H1 (cell line): ENCODE measurements around the gene PRB2. TPM values are rescaled to one million over a fixed set of nuclear protein-coding genes. Genes with fewer than 3 reads are reported as not detected.
"Not testable (repeated sequence)": the region's sequence is repeated elsewhere in the genome, so short reads cannot be mapped to it uniquely, and the experiment has no call there.

Experiments
- CTCF ChIA-PET: fragments of 300-600 bp; sonication (Branson Sonifier 250); formaldehyde crosslinking; loops from one replicate; lab custom pipeline; 2021; ENCODE audit not compliant: partially characterized antibody; lab: Charles Lee
- POLR2A ChIA-PET: fragments of 300-600 bp; sonication (Branson Sonifier 250); formaldehyde crosslinking; loops from one replicate; lab custom pipeline; 2021; ENCODE audit warnings: inconsistent platforms; ENCODE audit not compliant: partially characterized antibody; lab: Charles Lee
- DNase-seq, 2 experiments: peaks; one replicate each; pipeline versions ENCODE4 v3.0.0 to v3.0.0-alpha.2; 2010 to 2022; ENCODE audit warnings: low spot score in 2 of 2, low read depth in 1 of 2, mixed read lengths in 1 of 2
- FAIRE-seq: peaks from 2 replicates; lab custom pipeline; 2011; peaks lifted over from hg19 to GRCh38; lab: Jason Lieb, UNC
- H2AFZ ChIP-seq: 2 replicates; pipeline ENCODE4 v1.8.1; 2012; ENCODE audit warnings: low read length, inconsistent platforms
- H2AK5ac ChIP-seq: 2 replicates; pipeline ENCODE4 v1.6.1; 2013; ENCODE audit warnings: low read depth, low read length
- H2BK120ac ChIP-seq: replicated peaks from 2 replicates; pipeline ENCODE3; 2013; ENCODE audit warnings: low read depth, low read length, inconsistent platforms
- H2BK12ac ChIP-seq: 2 replicates; pipeline ENCODE4 v1.6.1; 2013; ENCODE audit warnings: low read depth, low read length
- H2BK15ac ChIP-seq: 2 replicates; pipeline ENCODE4 v1.6.1; 2013; ENCODE audit warnings: low read length
- H2BK20ac ChIP-seq: 2 replicates; pipeline ENCODE4 v1.6.1; 2013; ENCODE audit warnings: low read length
- H2BK5ac ChIP-seq: 2 replicates; pipeline ENCODE4 v1.6.1; 2013; ENCODE audit warnings: low read depth, low read length
- H3K14ac ChIP-seq: 2 replicates; pipeline ENCODE4 v1.6.1; 2013; ENCODE audit warnings: inconsistent platforms; ENCODE audit not compliant: insufficient read length
- H3K18ac ChIP-seq: 2 replicates; pipeline ENCODE4 v1.6.1; 2013; ENCODE audit warnings: low read length; ENCODE audit errors: extremely low read depth
- H3K23ac ChIP-seq: 2 replicates; pipeline ENCODE4 v1.6.1; 2013; ENCODE audit warnings: inconsistent platforms; ENCODE audit not compliant: insufficient read length
- H3K23me2 ChIP-seq: 2 replicates; pipeline ENCODE4 v1.6.1; 2013; ENCODE audit warnings: low read depth, low read length
- H3K27ac ChIP-seq: 2 replicates; pipeline ENCODE4 v1.6.1; 2011; ENCODE audit warnings: low read depth, low read length, inconsistent platforms
- H3K27me3 ChIP-seq, 4 experiments: replicated peaks in 1 of 4; 1 replicate in 1 of 4; 2 replicates in 3 of 4; pipeline versions ENCODE4 v1.6.1 to v1.8.1; 2011 to 2013; ENCODE audit warnings: low read length in 3 of 4, mild to moderate bottlenecking in 3 of 4, inconsistent platforms in 2 of 4, mixed read lengths in 2 of 4, moderate library complexity in 1 of 4; ENCODE audit not compliant: control insufficient read depth in 3 of 4, insufficient read depth in 3 of 4; ENCODE audit errors: extremely low read depth in 1 of 4
- H3K36me3 ChIP-seq, 4 experiments: 2 replicates each; pipeline versions ENCODE4 v1.6.1 to v1.8.1; 2011 to 2013; ENCODE audit warnings: mild to moderate bottlenecking in 4 of 4, low read length in 3 of 4, moderate library complexity in 2 of 4, control low read depth in 1 of 4, inconsistent platforms in 1 of 4; ENCODE audit not compliant: insufficient read depth in 4 of 4, control insufficient read depth in 2 of 4
- H3K4ac ChIP-seq: replicated peaks from 2 replicates; pipeline ENCODE3; 2013; ENCODE audit warnings: low read length, low read depth, mixed read lengths, inconsistent platforms; ENCODE audit not compliant: insufficient read length
- H3K4me1 ChIP-seq, 4 experiments: replicated peaks in 1 of 4; 1 replicate in 1 of 4; 2 replicates in 3 of 4; pipeline versions ENCODE4 v1.6.1 to v1.8.1; 2011 to 2013; ENCODE audit warnings: low read length in 3 of 4, inconsistent platforms in 2 of 4, mixed read lengths in 1 of 4; ENCODE audit not compliant: insufficient read depth in 4 of 4, control insufficient read depth in 3 of 4
- H3K4me2 ChIP-seq, 2 experiments: 2 replicates each; pipeline versions ENCODE4 v1.6.1 to v1.8.1; 2011 to 2013; ENCODE audit warnings: low read depth in 2 of 2, low read length in 2 of 2, control low read depth in 1 of 2, inconsistent platforms in 1 of 2, mild to moderate bottlenecking in 1 of 2; ENCODE audit not compliant: insufficient read depth in 1 of 2
- H3K4me3 ChIP-seq, 4 experiments: fragments of 200-600, 300-600 bp in 1 of 4; sonication (generic), shearing (Covaris generic), sonication (Bioruptor Twin) in 1 of 4; 2 replicates each; pipeline versions ENCODE4 v1.5.1 to v1.8.1; 2011 to 2016; ENCODE audit warnings: low read length in 4 of 4, low read depth in 3 of 4, control low read depth in 2 of 4, inconsistent platforms in 2 of 4, mild to moderate bottlenecking in 2 of 4, mixed read lengths in 1 of 4, moderate library complexity in 1 of 4; ENCODE audit not compliant: insufficient read depth in 2 of 4; ENCODE audit errors: extremely low read depth in 1 of 4
- H3K56ac ChIP-seq: replicated peaks from 2 replicates; pipeline ENCODE3; 2013; ENCODE audit warnings: low read depth, mild to moderate bottlenecking, mixed read lengths, low read length, inconsistent platforms; ENCODE audit not compliant: insufficient read length
- H3K79me1 ChIP-seq: 2 replicates; pipeline ENCODE4 v1.6.1; 2013; ENCODE audit warnings: low read depth, low read length, control low read depth
- H3K79me2 ChIP-seq, 2 experiments: 2 replicates each; pipeline versions ENCODE4 v1.6.1 to v1.8.1; 2012 to 2013; ENCODE audit warnings: low read length in 2 of 2, mild to moderate bottlenecking in 2 of 2, inconsistent platforms in 1 of 2; ENCODE audit not compliant: insufficient read depth in 2 of 2, control insufficient read depth in 1 of 2
- H3K9ac ChIP-seq, 4 experiments: replicated peaks in 1 of 4; 1 replicate in 1 of 4; 2 replicates in 3 of 4; pipeline versions ENCODE4 v1.6.1 to v1.8.1; 2011 to 2013; ENCODE audit warnings: low read depth in 3 of 4, low read length in 3 of 4, control low read depth in 2 of 4, mild to moderate bottlenecking in 2 of 4, moderate library complexity in 2 of 4, inconsistent platforms in 1 of 4; ENCODE audit errors: extremely low read depth in 1 of 4
- H3K9me3 ChIP-seq, 2 experiments: 2 replicates each; pipeline versions ENCODE4 v1.6.1 to v1.8.1; 2012 to 2013; ENCODE audit warnings: mild to moderate bottlenecking in 2 of 2, moderate library complexity in 2 of 2, control low read depth in 1 of 2, inconsistent platforms in 1 of 2, low read depth in 1 of 2, low read length in 1 of 2, mixed read lengths in 1 of 2; ENCODE audit not compliant: insufficient read depth in 2 of 2
- H4K20me1 ChIP-seq, 2 experiments: replicated peaks in 1 of 2; 2 replicates each; pipeline versions ENCODE3 to v1.8.1; 2011 to 2013; ENCODE audit warnings: inconsistent platforms in 2 of 2, low read length in 2 of 2, mild to moderate bottlenecking in 1 of 2; ENCODE audit not compliant: insufficient read depth in 2 of 2, control insufficient read depth in 1 of 2
- H4K5ac ChIP-seq: 2 replicates; pipeline ENCODE4 v1.6.1; 2013; ENCODE audit warnings: low read length, low read depth, mixed read lengths, inconsistent platforms; ENCODE audit not compliant: insufficient read length
- H4K8ac ChIP-seq: 2 replicates; pipeline ENCODE4 v1.8.0; 2013; ENCODE audit warnings: mild to moderate bottlenecking, moderate library complexity, low read length, inconsistent platforms; ENCODE audit not compliant: insufficient read depth; ENCODE audit errors: extremely low read depth
- H4K91ac ChIP-seq: replicated peaks from 2 replicates; pipeline ENCODE3; 2013; ENCODE audit warnings: low read length, mixed read lengths, inconsistent platforms; ENCODE audit not compliant: insufficient read length
- CEBPB ChIP-seq: IDR thresholded peaks from 2 replicates; pipeline ENCODE4 v1.6.1; 2012; ENCODE audit warnings: low read depth, low read length
- CREB1 ChIP-seq: IDR thresholded peaks from 2 replicates; pipeline ENCODE4 v1.6.1; 2012; ENCODE audit warnings: inconsistent platforms
- WGBS, 2 experiments: shearing (Covaris generic) in 1 of 2; methylation state at CpG; one replicate each; pipeline versions ENCODE4 v1.1.6 to v1.1.7; 2013 to 2015; ENCODE audit warnings: low lambda C conversion rate in 2 of 2, mixed read lengths in 2 of 2, inconsistent platforms in 1 of 2, low coverage in 1 of 2, missing lambda C conversion rate in 1 of 2; ENCODE audit not compliant: insufficient replicate concordance in 2 of 2, insufficient coverage in 1 of 2, insufficient read length in 1 of 2; ENCODE audit errors: extremely low coverage in 1 of 2, missing lambda C conversion rate in 1 of 2; 5-methylcytosine and 5-hydroxymethylcytosine counted together
- polyA plus RNA-seq, 7 experiments: library from polyadenylated mRNA; depleted of rRNA in 3 of 7; stranded (reverse) in 5 of 7; unstranded in 2 of 7; fragments of >200 nt in 5 of 7; fragments of 200-250 nt in 2 of 7; gene quantifications; 1 replicate in 5 of 7; 2 replicates in 1 of 7; 4 replicates in 1 of 7; pipeline versions ENCODE4 v1.2.1 to v1.2.3, GENCODE V29; 2011 to 2013; ENCODE audit warnings: missing spikeins in 2 of 7, mixed read lengths in 2 of 7
- total RNA-seq: library from RNA; stranded (reverse); fragmentation: NEBNext Ultra II Directional; extraction: Animal tissue kit (Norgen Biotek cat#: 25700); gene quantifications from 2 replicates; pipeline ENCODE4 v1.2.1, GENCODE V29; 2021

PRB2 gene
- total and polyA plus RNA-seq, 2 of the 8 experiments (the other 6 are each of a cell fraction or from before 2014, with no cell fraction given): not detected

- no peak overlapping the region for H2BK120ac ChIP-seq
- H3K56ac ChIP-seq: no peak overlapping the region
- H3K4me2 ChIP-seq: no peak overlapping the region
- H4K8ac ChIP-seq: no peak overlapping the region
- H3K23ac ChIP-seq: no peak overlapping the region
- H3K79me1 ChIP-seq: no peaks in the 10 kb centered on the region
- no peaks in the 10 kb centered on the region for H3K79me2 ChIP-seq
- FAIRE-seq (peak; percentile 13), DNase-seq (no peak)
- no peak overlapping the region for H2BK20ac ChIP-seq
- H2AFZ ChIP-seq: no peak overlapping the region; the same call in 1 of the 2 replicates
- H3K36me3 ChIP-seq: no peaks in the 10 kb centered on the region
- no peaks in the 10 kb centered on the region for H3K23me2 ChIP-seq
- H4K91ac ChIP-seq: no peak overlapping the region
- POLR2A ChIA-PET: no interaction called here
- 59% methylated on average over 1 of the region's 1 CpG; no CpG with 5 or more reads in 1 of the 2 experiments for WGBS, 2 experiments
- no peak overlapping the region for H2BK15ac ChIP-seq
- CTCF ChIA-PET: no interaction called here
- H3K4me3 ChIP-seq: no peak overlapping the region
- no peak overlapping the region for H2BK5ac ChIP-seq
- no peak overlapping the region for H3K4ac ChIP-seq
- H4K5ac ChIP-seq: no peak overlapping the region
- no peaks in the 10 kb centered on the region for H3K4me1 ChIP-seq
- no peak overlapping the region for H3K9ac ChIP-seq
- H3K9me3 ChIP-seq: no peaks in the 10 kb centered on the region
- H3K27ac ChIP-seq: no peak overlapping the region
- H3K27me3 ChIP-seq: no peaks in the 10 kb centered on the region
- H3K14ac ChIP-seq: no peak overlapping the region
- no peak overlapping the region for H3K18ac ChIP-seq
- 0 out of 2 replicates have a peak, but pooled peaks have one; percentile 9 for TF ChIP-seq CEBPB
- TF ChIP-seq CREB1: no peak
- TF ChIP-seq, all 59 proteins: peak for 1
- H2AK5ac ChIP-seq: no peak overlapping the region
- no peaks in the 10 kb centered on the region for H4K20me1 ChIP-seq
- H2BK12ac ChIP-seq: no peak overlapping the region
Measured at GRCh38 chr12:11397366-11397765, 2.0 kb upstream of the PRB2 start.

- 96% methylated on average over 3 of the region's 3 CpGs; no CpG with 5 or more reads in 1 of the 2 experiments for WGBS, 2 experiments
- H2BK15ac ChIP-seq, H3K9me3 ChIP-seq, DNase-seq, H3K27me3 ChIP-seq, H4K91ac ChIP-seq, H2BK5ac ChIP-seq, H2AFZ ChIP-seq, H2BK120ac ChIP-seq, H3K9ac ChIP-seq, H4K8ac ChIP-seq, H2BK12ac ChIP-seq, H3K79me1 ChIP-seq, H3K4me1 ChIP-seq, H3K79me2 ChIP-seq, H3K18ac ChIP-seq, H3K4ac ChIP-seq, CTCF ChIA-PET, H3K14ac ChIP-seq, H2AK5ac ChIP-seq, H3K23ac ChIP-seq, POLR2A ChIA-PET, H3K4me3 ChIP-seq, H3K23me2 ChIP-seq, H3K4me2 ChIP-seq, H4K5ac ChIP-seq, H3K27ac ChIP-seq, H4K20me1 ChIP-seq, H3K56ac ChIP-seq, H2BK20ac ChIP-seq, H3K36me3 ChIP-seq: not testable (repeated sequence)
- peak; percentile 74 for FAIRE-seq
Measured at GRCh38 chr12:11391456-11391855, 3.9 kb downstream of the PRB2 start.
